Astrocyte of the hippocampus (primary cell): Measurements from ENCODE around the gene CBX3.
"Not testable (repeated sequence)": the region's sequence is repeated elsewhere in the genome, so short reads cannot be mapped to it uniquely, and the experiment has no call there.

Source experiments
- DNase-seq: peaks from one replicate; pipeline ENCODE4 v3.0.0; 2011; ENCODE audit warnings: low read depth, low spot score

CBX3 gene

DNA sequence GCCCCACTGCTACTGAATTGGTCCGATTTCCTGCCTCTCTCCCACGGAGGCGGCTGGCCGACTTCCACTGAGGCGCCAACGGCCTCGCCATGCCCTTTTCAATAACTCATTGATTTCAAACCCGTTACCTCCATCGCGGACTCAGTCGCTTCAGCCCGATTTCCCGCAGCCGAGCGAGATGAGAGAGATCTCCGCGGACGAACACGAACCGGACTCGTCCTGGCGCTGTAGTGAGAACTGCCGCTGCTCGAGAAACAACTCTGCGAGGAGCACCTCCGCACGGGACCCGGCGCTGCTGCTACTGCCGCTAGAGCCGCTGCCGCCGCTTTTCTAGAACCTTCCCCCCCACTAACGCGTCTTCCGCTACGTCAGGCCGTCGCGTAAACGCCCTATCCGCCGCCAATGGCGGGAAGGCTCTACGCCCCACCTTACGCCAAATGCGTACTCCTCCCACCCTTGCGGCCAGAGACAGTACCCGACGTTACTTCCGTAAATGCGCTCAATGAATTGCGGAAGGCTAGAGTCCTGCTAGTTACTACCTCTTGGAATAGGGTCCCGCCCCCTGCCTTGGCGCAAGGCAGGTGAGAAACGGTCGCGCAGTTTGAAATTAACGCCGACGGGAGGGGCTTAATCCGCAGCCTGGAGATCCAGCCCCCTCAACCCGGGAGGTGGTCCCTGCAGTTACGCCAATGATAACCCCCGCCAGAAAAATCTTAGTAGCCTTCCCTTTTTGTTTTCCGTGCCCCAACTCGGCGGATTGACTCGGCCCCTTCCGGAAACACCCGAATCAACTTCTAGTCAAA lies 900 bp upstream of the CBX3 start, which contains the start of gene HNRNPA2B1:
Gene HNRNPA2B1, minus strand, starts transcription at position 303 of the 803 bp plus-strand sequence. Its CDS starts 169 bp downstream, at position 134.
- DNase-seq: peak; percentile 99

DNA sequence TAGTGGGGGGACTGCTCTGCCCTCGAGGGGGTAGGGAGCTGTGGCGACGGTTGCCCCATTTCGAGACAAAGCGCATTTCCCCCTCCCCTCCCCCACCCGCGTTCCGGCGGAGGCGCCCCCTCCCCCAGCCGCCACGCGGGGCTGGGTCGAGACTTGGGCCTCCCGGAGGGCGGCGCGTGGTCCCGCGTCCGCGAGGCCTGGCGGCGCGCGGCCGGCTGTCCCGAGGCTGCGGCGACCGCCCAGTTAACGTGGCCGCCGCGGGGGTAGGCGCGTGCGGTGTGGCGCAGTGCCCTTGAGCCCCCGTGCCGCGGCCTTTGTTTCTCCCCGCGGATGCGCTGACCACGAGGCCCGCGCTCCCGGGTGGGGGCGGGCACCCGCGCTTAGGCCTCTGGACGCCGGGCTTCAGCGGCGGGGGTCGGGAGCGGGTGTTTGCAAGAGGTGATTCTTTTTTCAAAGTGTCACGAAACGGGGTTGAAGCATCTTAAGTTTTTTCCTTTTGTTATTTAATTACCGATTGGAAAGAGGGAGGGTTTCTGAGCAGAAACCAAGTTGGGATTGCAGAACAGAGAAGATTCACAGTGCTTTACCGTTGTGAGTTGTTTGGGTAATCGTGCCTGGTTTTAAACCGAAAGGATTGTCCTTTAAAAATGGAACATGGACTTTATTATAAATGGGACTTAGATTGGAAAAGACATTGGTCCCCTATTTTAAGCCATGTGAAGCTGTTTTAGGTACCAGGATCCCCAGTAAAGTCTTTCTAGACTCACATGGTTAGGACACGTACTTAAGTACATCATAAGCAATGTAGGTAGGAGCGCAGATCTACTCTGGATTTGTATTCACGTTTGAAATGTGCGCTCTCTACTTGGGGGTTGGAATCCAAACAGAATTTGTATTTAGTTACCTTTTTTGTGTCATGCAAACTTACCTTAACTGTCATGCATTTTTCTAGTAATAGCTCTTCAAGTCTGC lies 760 bp downstream of the CBX3 start:
- DNase-seq: peak; percentile 61

DNA sequence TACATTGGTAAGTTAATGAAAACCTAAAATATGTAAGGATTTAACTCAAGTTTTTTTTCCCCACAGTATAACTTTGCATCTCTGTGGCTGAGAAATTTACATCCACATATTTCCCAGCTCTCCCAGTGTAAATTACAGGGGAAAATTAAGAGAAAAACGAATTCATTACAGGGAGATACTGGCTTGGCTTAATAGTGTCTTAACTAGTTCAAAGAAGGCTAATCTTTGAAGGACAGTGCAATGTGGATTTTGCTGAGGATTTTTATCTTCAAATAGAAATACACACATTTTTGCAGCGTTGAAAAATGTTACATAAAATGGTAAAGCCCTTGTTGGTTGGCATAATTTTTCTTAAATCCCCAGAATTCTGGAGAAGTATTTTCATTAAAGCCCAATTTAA lies 1.5 kb downstream of the CBX3 start:
- DNase-seq: no peak

DNA sequence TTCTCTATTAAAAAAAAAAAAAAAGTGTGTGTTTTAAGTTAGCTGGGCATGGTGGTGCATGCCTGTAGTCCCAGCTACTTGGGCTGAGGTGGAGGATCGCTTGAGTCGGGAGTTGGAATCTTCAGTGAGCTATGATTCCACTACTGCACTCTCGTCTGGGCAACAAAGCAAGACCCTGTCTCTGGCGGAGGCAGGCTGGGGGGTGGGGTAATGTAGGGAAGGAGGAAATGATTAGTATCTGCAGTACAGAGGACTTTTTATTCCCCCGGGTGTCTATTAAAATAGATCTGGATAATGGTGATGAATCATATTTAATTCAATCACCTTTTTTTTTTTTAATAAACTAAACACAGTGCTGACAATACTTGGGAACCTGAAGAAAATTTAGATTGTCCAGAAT lies 6.5 kb downstream of the CBX3 start:
- no peak for DNase-seq

DNA sequence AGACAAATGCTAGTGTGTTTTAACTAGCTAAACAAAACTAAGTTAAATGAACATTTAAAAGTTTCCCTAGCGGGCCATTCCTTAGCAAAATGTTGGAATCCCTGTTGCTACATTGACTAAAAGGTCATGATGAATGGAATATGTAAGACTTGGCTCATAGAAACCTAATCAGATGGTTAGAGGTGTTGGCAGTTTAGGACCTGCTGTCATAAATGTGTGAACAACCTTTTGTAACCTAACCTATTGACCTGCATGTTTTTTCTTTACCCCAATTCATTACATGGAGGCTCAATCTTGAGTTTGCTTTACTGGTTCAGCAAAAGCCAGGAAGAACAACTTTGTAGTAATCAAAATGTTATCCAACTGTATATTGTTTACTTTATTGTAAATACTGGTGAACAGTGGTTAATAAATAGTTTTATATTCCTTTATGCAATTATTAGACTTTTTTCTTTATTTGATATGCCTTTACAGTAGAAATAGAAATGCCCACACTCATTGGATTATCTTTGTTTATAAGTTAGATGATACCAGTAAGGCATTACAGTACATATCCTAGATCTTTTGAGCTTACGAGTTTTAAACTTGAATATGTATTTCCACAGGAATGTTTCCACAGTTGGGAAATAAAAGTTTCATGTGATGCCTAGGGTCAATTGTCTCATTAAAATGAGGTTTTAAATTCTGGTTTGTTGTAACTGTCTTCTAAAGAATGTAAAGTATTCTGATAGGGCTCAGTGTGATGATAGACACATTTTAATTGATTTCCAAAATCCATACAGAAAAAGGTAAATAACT lies 11.6 kb downstream of the CBX3 start:
- no peak for DNase-seq

DNA sequence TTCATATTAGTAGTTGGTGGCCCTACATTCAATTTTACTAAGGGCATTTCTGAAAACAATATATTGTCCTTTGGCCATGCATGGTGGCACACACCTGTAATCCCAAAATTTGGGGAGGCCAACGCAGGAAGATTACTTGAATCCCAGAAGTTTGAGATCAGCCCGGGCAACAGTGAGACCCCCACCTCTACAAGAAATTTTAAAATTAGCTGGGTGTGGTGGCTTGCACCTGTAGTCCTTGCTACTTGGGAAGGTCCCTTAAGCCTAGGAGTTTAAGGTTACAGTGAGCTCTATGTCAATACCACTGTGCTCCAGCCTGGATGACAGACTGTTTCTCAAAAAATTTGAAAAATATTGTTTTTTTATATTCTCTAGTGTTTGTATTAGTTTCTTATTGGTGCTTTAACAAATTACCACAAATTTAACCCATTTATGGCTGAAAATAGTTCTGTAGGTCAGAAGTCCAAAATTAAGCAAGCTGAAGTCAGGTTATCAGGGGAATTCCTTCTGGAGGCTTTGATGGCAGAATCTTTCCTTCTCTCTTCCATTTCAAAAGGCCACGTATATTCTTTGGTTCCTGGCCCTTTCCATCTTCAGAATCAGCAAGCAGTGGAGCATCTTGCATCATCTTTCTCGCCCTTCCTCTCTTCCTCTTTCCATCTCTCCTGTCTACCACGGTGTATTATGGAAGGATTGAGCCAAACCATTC lies 12.4 kb downstream of the CBX3 start:
- no peak for DNase-seq

DNA sequence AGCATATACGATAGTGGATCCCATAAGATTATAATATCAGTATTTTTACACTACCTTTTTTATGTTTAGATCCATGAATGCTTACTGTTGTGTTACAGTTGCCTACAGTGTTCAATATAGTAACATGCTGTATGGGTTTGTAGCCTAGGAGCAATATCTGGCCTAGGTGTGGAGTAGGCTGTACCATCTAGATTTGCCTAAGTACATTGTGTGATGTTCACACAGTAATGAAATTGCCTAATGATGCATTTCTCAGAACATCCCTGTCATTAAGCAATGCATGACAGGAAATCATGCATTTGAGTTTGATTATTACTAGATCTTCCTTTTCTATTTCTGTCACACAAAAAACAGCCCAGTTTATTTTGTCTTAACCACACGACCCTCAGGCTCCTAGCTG lies 14.5 kb downstream of the CBX3 start:
- DNase-seq: no peak

DNA sequence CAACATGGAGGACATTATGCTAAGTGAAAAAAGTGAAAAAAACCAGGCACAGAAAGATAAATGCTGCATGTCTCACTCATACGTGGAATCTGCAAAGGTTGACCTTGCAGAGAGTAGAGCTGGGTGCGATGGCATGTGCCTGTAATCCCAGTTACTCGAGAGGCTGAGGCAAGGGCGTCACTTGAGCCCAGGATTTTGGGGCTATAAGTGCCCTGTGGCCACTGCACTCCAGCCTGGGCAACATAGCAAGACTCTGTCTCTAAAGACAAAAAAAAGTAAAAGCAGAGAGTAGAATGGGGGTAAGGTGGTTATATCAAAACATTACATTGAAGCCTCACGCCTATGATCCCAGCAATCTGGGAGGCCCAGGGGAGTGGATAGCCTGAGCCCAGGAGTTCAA lies 22.8 kb downstream of the CBX3 start:
- DNase-seq: no peak

DNA sequence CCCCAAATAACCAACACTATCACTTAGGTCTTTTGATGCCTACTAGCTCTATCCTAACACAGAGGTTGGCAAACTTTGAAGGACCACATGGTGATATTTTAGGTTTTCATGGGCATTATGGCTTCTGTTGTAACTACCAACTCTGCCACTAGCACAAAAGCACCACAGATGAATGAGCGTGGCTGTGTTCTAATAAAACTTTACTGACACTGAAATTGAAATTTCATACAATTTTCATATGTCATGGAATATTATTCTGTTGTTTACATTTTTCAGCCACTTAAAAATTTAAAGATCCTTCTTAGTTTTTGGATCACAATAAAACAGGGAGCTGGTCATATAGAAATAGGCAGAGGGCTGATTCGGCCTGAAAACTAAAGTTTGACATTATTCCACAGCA lies 26.4 kb downstream of the CBX3 start:
- no peak for DNase-seq

DNA sequence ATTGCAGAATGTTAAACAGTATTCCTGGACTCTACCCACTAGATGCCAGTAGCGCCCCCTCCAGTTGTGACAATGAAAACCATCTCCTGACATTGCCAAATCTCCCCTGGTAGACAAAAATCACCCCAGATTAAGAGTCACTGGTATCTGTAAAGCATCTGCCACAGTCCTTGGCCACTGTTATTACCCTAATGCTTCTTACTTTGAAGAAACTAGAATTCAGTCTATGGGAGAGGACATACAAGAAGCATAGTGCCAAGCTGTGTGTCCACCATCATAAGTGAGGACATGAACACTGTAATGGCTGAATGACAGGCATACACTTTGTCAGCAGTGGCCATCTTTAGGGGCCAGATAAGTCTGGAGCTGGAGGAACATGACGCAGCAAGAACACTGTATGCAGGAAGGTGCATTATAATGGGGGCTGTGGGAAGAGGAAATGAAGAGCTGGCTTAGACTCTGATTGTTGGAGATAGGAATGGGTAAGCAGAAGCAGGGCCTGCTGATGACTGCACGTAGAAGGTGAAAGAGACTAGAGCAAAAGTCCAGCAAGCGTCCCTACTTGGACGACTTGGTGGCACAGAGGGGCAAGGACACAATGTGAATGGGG lies 32.5 kb downstream of the CBX3 start:
- no peak for DNase-seq

DNA sequence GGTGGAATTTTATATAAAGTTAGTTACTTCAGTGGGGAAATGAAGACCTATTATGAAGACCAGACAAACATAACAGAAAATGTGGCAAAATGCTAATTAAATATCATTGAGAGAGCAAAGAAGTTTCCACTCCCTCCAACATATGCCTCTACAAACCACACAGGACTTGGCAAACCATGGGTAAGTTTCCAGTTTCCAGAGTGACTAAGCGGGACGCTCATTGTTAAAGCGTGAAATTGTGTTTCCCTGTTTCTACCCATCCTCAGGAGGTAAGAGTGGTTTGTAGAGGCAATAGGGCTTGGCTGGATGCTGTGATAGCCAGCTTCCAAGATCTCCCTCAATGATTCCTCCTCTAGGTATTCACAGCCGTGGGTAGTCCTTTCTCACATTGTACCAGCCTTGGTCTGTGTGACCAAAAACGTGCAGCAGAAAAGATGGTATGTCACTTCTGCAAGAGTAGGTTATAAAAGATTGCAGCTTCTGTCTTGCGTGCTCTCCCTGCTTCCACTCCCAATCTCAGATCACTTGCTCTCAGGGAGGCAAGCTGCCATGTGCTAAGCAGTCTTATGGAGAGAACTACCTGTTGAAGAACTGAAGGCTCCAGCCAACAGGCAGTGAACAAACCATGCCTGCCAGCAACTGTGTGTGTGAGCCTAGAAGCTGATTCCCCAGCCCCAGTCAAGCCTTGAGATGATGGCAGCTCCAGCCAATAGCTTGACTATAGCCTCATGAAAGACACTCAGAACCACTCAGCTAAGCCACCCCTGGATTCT lies 35.7 kb downstream of the CBX3 start:
- peak; percentile 41 for DNase-seq

DNA sequence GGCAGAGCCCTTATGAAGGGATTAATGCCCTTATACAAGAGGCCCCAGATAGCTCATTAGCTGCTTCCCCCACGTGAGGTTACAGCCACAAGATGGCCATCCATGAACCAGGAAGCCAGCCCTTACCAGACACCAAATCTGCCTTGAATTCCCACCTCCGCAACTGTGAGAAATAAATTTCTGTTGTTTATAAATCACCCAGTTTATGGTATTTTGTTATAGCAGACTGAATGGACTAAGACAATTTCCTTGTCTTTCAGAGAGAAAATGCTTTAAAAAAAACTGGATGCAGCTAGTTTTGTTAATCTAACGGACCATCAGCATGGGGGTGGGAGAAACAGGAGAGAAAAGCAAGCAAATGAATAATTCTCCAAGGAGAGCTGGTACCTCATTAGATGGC lies 36.5 kb downstream of the CBX3 start:
- DNase-seq: no peak

DNA sequence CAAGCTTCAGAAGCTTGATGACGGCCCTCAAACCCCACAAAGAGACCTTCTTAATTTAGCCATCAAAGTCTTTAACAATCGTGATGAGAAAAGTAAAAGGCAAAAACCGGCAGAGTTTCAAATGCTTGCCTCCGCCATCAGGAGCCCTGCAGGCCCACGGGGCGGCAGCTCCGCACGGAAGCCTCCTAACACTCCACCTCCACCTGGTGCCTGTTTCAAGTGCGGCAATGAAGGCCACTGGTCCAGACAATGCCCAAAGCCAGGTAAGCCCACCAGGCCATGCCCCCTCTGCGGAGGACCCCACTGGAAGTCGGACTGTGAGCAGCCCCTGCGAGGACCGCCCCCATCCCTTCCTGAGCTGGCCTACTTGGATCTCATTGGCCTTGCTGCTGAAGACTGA lies 43.6 kb downstream of the CBX3 start:
- DNase-seq: no peak

DNA sequence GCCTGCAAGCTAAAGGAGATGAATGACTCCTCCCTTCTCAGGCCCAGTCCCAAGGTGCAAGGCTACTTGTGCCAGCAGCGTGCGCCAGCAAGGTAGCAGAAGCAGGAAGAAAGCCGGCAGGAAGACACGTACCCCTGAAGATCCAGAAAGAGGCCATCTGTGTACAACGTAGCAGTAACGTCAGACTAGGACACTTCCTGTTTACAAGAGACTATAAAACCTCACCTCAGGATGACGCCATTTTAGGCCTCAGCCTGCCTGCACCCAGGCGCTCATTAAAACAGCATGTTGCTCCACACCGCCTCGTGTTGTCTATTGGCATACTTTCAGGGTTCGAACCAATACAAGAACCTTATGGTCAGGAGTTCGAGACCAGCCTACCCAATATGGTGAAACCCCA lies 48.7 kb downstream of the CBX3 start:
- DNase-seq: no peak

DNA sequence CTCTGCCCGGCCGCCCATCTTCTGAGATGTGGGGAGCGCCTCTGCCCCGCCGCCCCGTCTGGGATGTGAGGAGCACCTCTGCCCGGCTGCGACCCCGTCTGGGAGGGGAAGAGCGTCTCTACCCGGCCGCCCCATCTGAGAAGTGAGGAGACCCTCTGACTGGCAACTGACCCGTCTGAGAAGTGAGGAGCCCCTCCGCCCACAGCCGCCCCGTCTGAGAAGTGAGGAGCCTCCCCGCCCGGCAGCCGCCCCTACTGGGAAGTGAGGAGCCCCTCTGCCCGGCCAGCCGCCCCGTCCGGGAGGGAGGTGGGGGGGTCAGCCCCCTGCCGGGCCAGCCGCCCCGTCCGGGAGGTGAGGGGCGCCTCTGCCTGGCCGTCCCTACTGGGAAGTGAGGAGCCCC lies 60.3 kb downstream of the CBX3 start:
- DNase-seq: not testable (repeated sequence)
